ENCODE results near the gene APBA2. TPM values are rescaled to one million over a fixed set of nuclear protein-coding genes. Genes with fewer than 3 reads are reported as not detected.
"Not testable (repeated sequence)": the region's sequence is repeated elsewhere in the genome, so short reads cannot be mapped to it uniquely, and the experiment has no call there.

APBA2 gene
- polyA plus RNA-seq, 1 donor (not counting 4 experiments of a cell fraction or from before 2014, with no cell fraction given), result 5.5 TPM

DNA sequence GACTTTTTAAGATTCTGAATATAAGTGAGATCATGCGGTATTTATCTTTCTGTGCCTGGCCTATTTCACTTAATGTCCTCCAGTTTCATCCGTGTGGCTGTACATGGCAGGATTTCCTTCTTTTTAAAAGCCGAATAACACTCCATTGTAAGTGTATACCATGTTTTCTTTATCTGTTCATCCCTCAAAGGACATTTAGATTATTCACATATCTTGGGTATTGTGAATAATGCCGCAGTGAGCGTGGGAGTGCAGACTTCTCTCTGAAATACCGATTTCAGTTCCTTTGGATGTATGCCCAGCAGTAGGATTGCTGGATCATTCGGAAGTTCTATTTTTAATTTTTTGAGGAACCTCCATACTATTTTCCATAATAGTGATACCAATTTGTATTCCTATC, 136.1 kb downstream of the APBA2 start:
- Histone ChIP-seq H3K79me2 (ENCODE audit: control insufficient read depth, insufficient read depth, low read length) (no peaks in the 10 kb centered on the region), H4K20me1 (ENCODE audit: control insufficient read depth, extremely low read depth, insufficient read depth, low read length) (no peaks in the 10 kb centered on the region), H3K36me3 (ENCODE audit: control insufficient read depth in 2 of 2, extremely low read depth in 1 of 2, insufficient read depth in 2 of 2, low read length in 2 of 2) (no peaks in the 10 kb centered on the region), H3K27me3 (ENCODE audit: control insufficient read depth, extremely low read depth, insufficient read depth, low read length) (no peaks in the 10 kb centered on the region), H3K4me1 (ENCODE audit: control insufficient read depth, extremely low read depth, insufficient read depth, low read length) (no peaks in the 10 kb centered on the region), H3K9me1 (ENCODE audit: control insufficient read depth, extremely low read depth, insufficient read depth, low read length) (no peaks in the 10 kb centered on the region), H3K4me2 (ENCODE audit: control insufficient read depth, extremely low read depth, insufficient read depth, low read depth, low read length) (no peak overlapping the region), H3K4me3 (ENCODE audit: control insufficient read depth in 2 of 3, extremely low read depth in 1 of 3, insufficient read depth in 2 of 3, low read depth in 1 of 3, low read length in 3 of 3) (no peak overlapping the region), H2AFZ (ENCODE audit: control insufficient read depth, low read length) (no peak overlapping the region), H3K27ac (ENCODE audit: control insufficient read depth, insufficient read depth, low read length) (no peak overlapping the region), H3K9ac (ENCODE audit: control insufficient read depth, extremely low read depth, insufficient read depth, low read length) (no peak overlapping the region), H3K9me3 (ENCODE audit: control insufficient read depth, low read depth, low read length) (no peaks in the 10 kb centered on the region)
- dilution Hi-C loops (cut with MboI; ENCODE audit: extremely low pct_ligation_motif_present, low sequenced_read_pairs), result no loop called here
- DNase-seq (ENCODE audit: low read depth, low spot score), result no peak
- TF ChIP-seq, protein P1, sequence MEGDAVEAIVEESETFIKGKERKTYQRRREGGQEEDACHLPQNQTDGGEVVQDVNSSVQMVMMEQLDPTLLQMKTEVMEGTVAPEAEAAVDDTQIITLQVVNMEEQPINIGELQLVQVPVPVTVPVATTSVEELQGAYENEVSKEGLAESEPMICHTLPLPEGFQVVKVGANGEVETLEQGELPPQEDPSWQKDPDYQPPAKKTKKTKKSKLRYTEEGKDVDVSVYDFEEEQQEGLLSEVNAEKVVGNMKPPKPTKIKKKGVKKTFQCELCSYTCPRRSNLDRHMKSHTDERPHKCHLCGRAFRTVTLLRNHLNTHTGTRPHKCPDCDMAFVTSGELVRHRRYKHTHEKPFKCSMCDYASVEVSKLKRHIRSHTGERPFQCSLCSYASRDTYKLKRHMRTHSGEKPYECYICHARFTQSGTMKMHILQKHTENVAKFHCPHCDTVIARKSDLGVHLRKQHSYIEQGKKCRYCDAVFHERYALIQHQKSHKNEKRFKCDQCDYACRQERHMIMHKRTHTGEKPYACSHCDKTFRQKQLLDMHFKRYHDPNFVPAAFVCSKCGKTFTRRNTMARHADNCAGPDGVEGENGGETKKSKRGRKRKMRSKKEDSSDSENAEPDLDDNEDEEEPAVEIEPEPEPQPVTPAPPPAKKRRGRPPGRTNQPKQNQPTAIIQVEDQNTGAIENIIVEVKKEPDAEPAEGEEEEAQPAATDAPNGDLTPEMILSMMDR (optimal IDR thresholded peaks at IDR 0.05 in 1 of 3, IDR thresholded peaks at IDR 0.05 in 1 of 3, conservative IDR thresholded peaks at IDR 0.05 in 1 of 3; ENCODE audit: extremely low read depth in 1 of 3, insufficient read depth in 2 of 3, low read length in 3 of 3), result no peak
- TF ChIP-seq EZH2 (IDR thresholded peaks at IDR 0.05; ENCODE audit: low read length), result no peak
- FAIRE-seq, result no peak

DNA sequence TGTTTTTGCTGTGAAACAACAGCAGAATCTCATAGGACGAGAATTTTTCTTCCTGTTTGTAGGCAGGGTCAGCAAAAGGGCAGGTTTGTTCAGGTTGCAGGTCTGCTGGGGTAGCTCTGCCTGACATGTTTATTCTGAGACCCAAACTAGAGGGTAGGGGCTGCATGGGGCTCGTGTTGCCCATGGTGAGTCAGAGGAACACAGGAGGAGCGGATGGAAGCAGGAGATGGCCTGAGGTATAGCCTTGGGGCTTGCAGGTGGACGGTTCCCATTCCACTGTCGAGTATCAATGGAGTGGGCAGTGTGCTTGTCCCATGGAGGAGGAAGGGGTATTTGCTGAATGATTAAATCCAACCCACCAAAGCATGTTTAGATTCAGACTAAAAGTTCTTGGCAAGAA, 138.9 kb downstream of the APBA2 start:
- no peak overlapping the region for H3K4me2 ChIP-seq (ENCODE audit: control insufficient read depth, extremely low read depth, insufficient read depth, low read depth, low read length)
- no peaks in the 10 kb centered on the region for H3K9me1 ChIP-seq (ENCODE audit: control insufficient read depth, extremely low read depth, insufficient read depth, low read length)
- H3K9ac ChIP-seq (ENCODE audit: control insufficient read depth, extremely low read depth, insufficient read depth, low read length), result no peak overlapping the region
- dilution Hi-C loops (cut with MboI; ENCODE audit: extremely low pct_ligation_motif_present, low sequenced_read_pairs), result no loop called here
- H2AFZ ChIP-seq (ENCODE audit: control insufficient read depth, low read length), result no peak overlapping the region
- no peaks in the 10 kb centered on the region for H3K79me2 ChIP-seq (ENCODE audit: control insufficient read depth, insufficient read depth, low read length)
- H3K4me1 ChIP-seq (ENCODE audit: control insufficient read depth, extremely low read depth, insufficient read depth, low read length), result no peaks in the 10 kb centered on the region
- no peaks in the 10 kb centered on the region for H3K9me3 ChIP-seq (ENCODE audit: control insufficient read depth, low read depth, low read length)
- no peak overlapping the region for H3K27ac ChIP-seq (ENCODE audit: control insufficient read depth, insufficient read depth, low read length)
- H3K27me3 ChIP-seq (ENCODE audit: control insufficient read depth, extremely low read depth, insufficient read depth, low read length), result no peaks in the 10 kb centered on the region
- no peaks in the 10 kb centered on the region for H4K20me1 ChIP-seq (ENCODE audit: control insufficient read depth, extremely low read depth, insufficient read depth, low read length)
- H3K4me3 ChIP-seq (ENCODE audit: control insufficient read depth in 2 of 3, extremely low read depth in 1 of 3, insufficient read depth in 2 of 3, low read depth in 1 of 3, low read length in 3 of 3), result no peak overlapping the region
- H3K36me3 ChIP-seq (ENCODE audit: control insufficient read depth in 2 of 2, extremely low read depth in 1 of 2, insufficient read depth in 2 of 2, low read length in 2 of 2), result no peaks in the 10 kb centered on the region
- DNase-seq (ENCODE audit: low read depth, low spot score) (no peak), FAIRE-seq (no peak)
- TF ChIP-seq, protein P1 (optimal IDR thresholded peaks at IDR 0.05 in 1 of 3, IDR thresholded peaks at IDR 0.05 in 1 of 3, conservative IDR thresholded peaks at IDR 0.05 in 1 of 3; ENCODE audit: extremely low read depth in 1 of 3, insufficient read depth in 2 of 3, low read length in 3 of 3), result no peak
- no peak for TF ChIP-seq EZH2 (IDR thresholded peaks at IDR 0.05; ENCODE audit: low read length)

DNA sequence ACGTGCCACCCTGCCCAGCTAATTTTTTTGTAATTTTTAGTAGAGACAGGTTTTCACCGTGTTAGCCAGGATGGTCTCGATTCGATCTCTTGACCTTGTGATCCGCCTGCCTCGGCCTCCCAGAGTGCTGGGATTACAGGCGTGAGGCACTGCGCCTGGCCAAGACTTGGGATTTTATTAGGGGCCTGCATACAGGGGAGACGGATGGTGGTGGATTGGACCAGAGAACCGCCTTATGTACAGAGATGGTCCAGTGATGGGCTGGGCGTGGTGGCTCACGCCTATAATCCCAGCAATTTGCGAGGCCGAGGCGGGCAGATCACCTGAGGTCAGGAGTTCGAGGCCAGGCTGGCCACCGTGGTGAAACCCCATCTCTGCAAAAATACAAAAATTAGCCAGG, 139.6 kb downstream of the APBA2 start:
- H3K27ac ChIP-seq (ENCODE audit: control insufficient read depth, insufficient read depth, low read length); dilution Hi-C loops (cut with MboI; ENCODE audit: extremely low pct_ligation_motif_present, low sequenced_read_pairs); FAIRE-seq; H3K4me3 ChIP-seq (ENCODE audit: control insufficient read depth in 2 of 3, extremely low read depth in 1 of 3, insufficient read depth in 2 of 3, low read depth in 1 of 3, low read length in 3 of 3); H3K4me2 ChIP-seq (ENCODE audit: control insufficient read depth, extremely low read depth, insufficient read depth, low read depth, low read length); H4K20me1 ChIP-seq (ENCODE audit: control insufficient read depth, extremely low read depth, insufficient read depth, low read length); H3K9ac ChIP-seq (ENCODE audit: control insufficient read depth, extremely low read depth, insufficient read depth, low read length); DNase-seq (ENCODE audit: low read depth, low spot score); H3K9me1 ChIP-seq (ENCODE audit: control insufficient read depth, extremely low read depth, insufficient read depth, low read length); H3K79me2 ChIP-seq (ENCODE audit: control insufficient read depth, insufficient read depth, low read length); H3K4me1 ChIP-seq (ENCODE audit: control insufficient read depth, extremely low read depth, insufficient read depth, low read length); H3K9me3 ChIP-seq (ENCODE audit: control insufficient read depth, low read depth, low read length); H2AFZ ChIP-seq (ENCODE audit: control insufficient read depth, low read length); H3K27me3 ChIP-seq (ENCODE audit: control insufficient read depth, extremely low read depth, insufficient read depth, low read length); H3K36me3 ChIP-seq (ENCODE audit: control insufficient read depth in 2 of 2, extremely low read depth in 1 of 2, insufficient read depth in 2 of 2, low read length in 2 of 2): not testable (repeated sequence)

DNA sequence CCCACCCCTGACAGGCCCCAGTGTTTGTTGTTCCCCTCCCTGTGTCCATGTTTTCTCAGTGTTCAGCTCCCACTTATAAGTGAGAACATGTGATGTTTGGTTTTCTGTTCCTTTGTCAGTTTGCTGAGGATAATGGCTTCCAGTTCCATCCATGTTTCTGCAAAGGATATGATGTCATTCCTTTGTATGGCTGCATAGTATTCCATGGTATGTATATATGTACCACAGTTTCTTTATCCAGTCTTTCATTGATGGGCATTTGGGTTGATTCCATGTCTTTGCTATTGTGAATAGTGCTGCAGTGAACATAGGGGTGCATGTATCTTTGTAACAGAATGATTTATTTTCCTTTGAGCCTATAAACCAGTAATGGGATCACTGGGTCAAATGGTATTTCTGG, 142.4 kb downstream of the APBA2 start:
- H3K4me1 ChIP-seq (ENCODE audit: control insufficient read depth, extremely low read depth, insufficient read depth, low read length); H3K4me3 ChIP-seq (ENCODE audit: control insufficient read depth in 2 of 3, extremely low read depth in 1 of 3, insufficient read depth in 2 of 3, low read depth in 1 of 3, low read length in 3 of 3); DNase-seq (ENCODE audit: low read depth, low spot score); H3K9me1 ChIP-seq (ENCODE audit: control insufficient read depth, extremely low read depth, insufficient read depth, low read length); dilution Hi-C loops (cut with MboI; ENCODE audit: extremely low pct_ligation_motif_present, low sequenced_read_pairs); H4K20me1 ChIP-seq (ENCODE audit: control insufficient read depth, extremely low read depth, insufficient read depth, low read length); H3K79me2 ChIP-seq (ENCODE audit: control insufficient read depth, insufficient read depth, low read length); H2AFZ ChIP-seq (ENCODE audit: control insufficient read depth, low read length); H3K27ac ChIP-seq (ENCODE audit: control insufficient read depth, insufficient read depth, low read length); H3K9ac ChIP-seq (ENCODE audit: control insufficient read depth, extremely low read depth, insufficient read depth, low read length); H3K36me3 ChIP-seq (ENCODE audit: control insufficient read depth in 2 of 2, extremely low read depth in 1 of 2, insufficient read depth in 2 of 2, low read length in 2 of 2); H3K9me3 ChIP-seq (ENCODE audit: control insufficient read depth, low read depth, low read length); H3K4me2 ChIP-seq (ENCODE audit: control insufficient read depth, extremely low read depth, insufficient read depth, low read depth, low read length); H3K27me3 ChIP-seq (ENCODE audit: control insufficient read depth, extremely low read depth, insufficient read depth, low read length); FAIRE-seq: not testable (repeated sequence)
